Smooth muscle cell (in vitro differentiated cells): Measurements from ENCODE around the gene ABHD1. TPM values are rescaled to one million over a fixed set of nuclear protein-coding genes. Genes with fewer than 3 reads are reported as not detected.

Experiments used
- DNase-seq: peaks from one replicate; lab custom pipeline; 2025; ENCODE audit not compliant: unreplicated experiment; lab: John Stamatoyannopoulos, UW
- H2AFZ ChIP-seq: fragments of 200-600 bp; sonication (generic); 2 replicates; pipeline ENCODE4 v1.6.0; 2016; ENCODE audit warnings: antibody characterized with exemption, low read depth, mild to moderate bottlenecking
- H3F3A ChIP-seq: fragments of 200-600 bp; sonication (generic); 2 replicates; pipeline ENCODE4 v1.6.0; 2017; ENCODE audit warnings: antibody characterized with exemption, low read depth
- H3K27ac ChIP-seq: fragments of 200-600 bp; sonication (generic); 2 replicates; pipeline ENCODE4 v1.5.1; 2016; ENCODE audit warnings: low read depth, mild to moderate bottlenecking
- H3K27me3 ChIP-seq: fragments of 200-600 bp; sonication (generic); 2 replicates; pipeline ENCODE4 v1.6.1; 2016; ENCODE audit warnings: low read depth, mild to moderate bottlenecking
- H3K36me3 ChIP-seq: fragments of 200-600 bp; sonication (generic); 2 replicates; pipeline ENCODE4 v1.5.1; 2016; ENCODE audit warnings: low read depth
- H3K4me1 ChIP-seq: fragments of 200-600 bp; sonication (generic); 2 replicates; pipeline ENCODE4 v1.5.1; 2016; ENCODE audit warnings: low read depth
- H3K4me2 ChIP-seq: fragments of 200-600 bp; sonication (generic); 2 replicates; pipeline ENCODE4 v1.6.0; 2016; ENCODE audit warnings: mild to moderate bottlenecking
- H3K4me3 ChIP-seq: fragments of 200-600 bp; sonication (generic); 2 replicates; pipeline ENCODE4 v1.5.1; 2016; ENCODE audit warnings: mild to moderate bottlenecking
- H3K79me2 ChIP-seq: fragments of 200-600 bp; sonication (generic); 2 replicates; pipeline ENCODE4 v1.6.0; 2016; ENCODE audit warnings: low read depth, mild to moderate bottlenecking
- H3K9ac ChIP-seq: fragments of 200-600 bp; sonication (generic); 2 replicates; pipeline ENCODE4 v1.6.0; 2016; ENCODE audit warnings: low read depth
- H3K9me3 ChIP-seq: fragments of 200-600 bp; sonication (generic); replicated peaks from 2 replicates; pipeline ENCODE4 v1.5.1; 2016; ENCODE audit warnings: low read depth
- H4K20me1 ChIP-seq: fragments of 200-600 bp; sonication (generic); 2 replicates; pipeline ENCODE4 v1.6.0; 2016; ENCODE audit warnings: low read depth
- CTCF ChIP-seq: fragments of 200-600 bp; sonication (generic); IDR thresholded peaks from 2 replicates; pipeline ENCODE4 v1.5.1; 2017; ENCODE audit warnings: borderline replicate concordance, mild to moderate bottlenecking, antibody characterized with exemption; ENCODE audit not compliant: insufficient read depth, poor library complexity, severe bottlenecking
- WGBS: methylation state at CpG from one replicate; pipeline ENCODE4 v1.1.7; 2016; ENCODE audit warnings: low lambda C conversion rate; 5-methylcytosine and 5-hydroxymethylcytosine counted together
- polyA plus RNA-seq: library from polyadenylated mRNA; unstranded; fragments of >200 nt; fragmentation: Nextera tagmentation; extraction: Ambion mirVana; gene quantifications from 2 replicates; pipeline ENCODE4 v1.2.1, GENCODE V29; 2016
- total RNA-seq: library from RNA; depleted of rRNA; stranded (reverse); fragments of >200 nt; gene quantifications from 2 replicates; pipeline ENCODE4 v1.2.3, GENCODE V29; 2014

Gene ABHD1
- total and polyA plus RNA-seq, 2 experiments from 2014 or later, result not detected

- no peak overlapping the region for H3K4me2 ChIP-seq
- WGBS, result 89% methylated on average over 2 of the region's 2 CpGs
- no peak overlapping the region for H3K4me3 ChIP-seq
- DNase-seq, result no peak
- H3F3A ChIP-seq, result no peaks in the 10 kb centered on the region
- H4K20me1 ChIP-seq, result no peaks in the 10 kb centered on the region
- no peaks in the 10 kb centered on the region for H3K79me2 ChIP-seq
- peaks cover 63% of the 10 kb centered on the region for H3K27me3 ChIP-seq
- no peaks in the 10 kb centered on the region for H3K36me3 ChIP-seq
- H2AFZ ChIP-seq, result no peak overlapping the region
- H3K9me3 ChIP-seq, result no peaks in the 10 kb centered on the region
- TF ChIP-seq CTCF, result no peak
- H3K4me1 ChIP-seq, result peaks cover 5% of the 10 kb centered on the region
- H3K27ac ChIP-seq, result no peak overlapping the region
- no peak overlapping the region for H3K9ac ChIP-seq
Observed at GRCh38 chr2:27121906-27122305, 1.7 kb upstream of the ABHD1 start.

GRCh38 chr2:27122791-27123190 is 824 bp upstream of the ABHD1 start:
- no peak for DNase-seq
- Histone ChIP-seq H3K27ac (no peak overlapping the region), H4K20me1 (no peaks in the 10 kb centered on the region), H3K4me3 (peak overlapping the region; percentile 63), H3K9me3 (no peaks in the 10 kb centered on the region), H2AFZ (peak overlapping the region; percentile 87), H3K79me2 (no peaks in the 10 kb centered on the region), H3K4me1 (peaks cover 5% of the 10 kb centered on the region), H3K27me3 (peaks cover 54% of the 10 kb centered on the region), H3F3A (no peaks in the 10 kb centered on the region), H3K4me2 (no peak overlapping the region), H3K36me3 (no peaks in the 10 kb centered on the region), H3K9ac (no peak overlapping the region)
- no peak for TF ChIP-seq CTCF
- 87% methylated on average over 7 of the region's 7 CpGs for WGBS

- Histone ChIP-seq H2AFZ (no peak overlapping the region), H3K4me3 (no peak overlapping the region), H3K4me1 (no peaks in the 10 kb centered on the region), H3K9ac (no peak overlapping the region), H3K27me3 (peaks cover 33% of the 10 kb centered on the region), H3K4me2 (no peak overlapping the region), H3K27ac (no peak overlapping the region), H3K36me3 (no peaks in the 10 kb centered on the region), H3F3A (no peaks in the 10 kb centered on the region), H3K79me2 (no peaks in the 10 kb centered on the region), H4K20me1 (no peaks in the 10 kb centered on the region), H3K9me3 (no peaks in the 10 kb centered on the region)
- DNase-seq, result no peak
- 87% methylated on average over 3 of the region's 3 CpGs for WGBS
- TF ChIP-seq CTCF, result no peak
Observed at GRCh38 chr2:27125104-27125503, 1.5 kb downstream of the ABHD1 start.

- H3F3A ChIP-seq, result no peaks in the 10 kb centered on the region
- peaks cover 21% of the 10 kb centered on the region for H3K27me3 ChIP-seq
- H3K79me2 ChIP-seq, result no peaks in the 10 kb centered on the region
- H3K4me1 ChIP-seq, result no peaks in the 10 kb centered on the region
- no peak for TF ChIP-seq CTCF
- no peaks in the 10 kb centered on the region for H3K9me3 ChIP-seq
- H3K36me3 ChIP-seq, result no peaks in the 10 kb centered on the region
- H3K4me2 ChIP-seq, result no peak overlapping the region
- DNase-seq, result no peak
- no peaks in the 10 kb centered on the region for H4K20me1 ChIP-seq
- H3K9ac ChIP-seq, result no peak overlapping the region
- no peak overlapping the region for H2AFZ ChIP-seq
- H3K27ac ChIP-seq, result no peak overlapping the region
- 72% methylated on average over 5 of the region's 5 CpGs for WGBS
- H3K4me3 ChIP-seq, result no peak overlapping the region
Observed at GRCh38 chr2:27126252-27126710, 2.7 kb downstream of the ABHD1 start.
